Anterior cingulate cortex (tissue), 58 donors: Measurements from ENCODE around the gene GOLGA8J.
"Not testable (repeated sequence)": the region's sequence is repeated elsewhere in the genome, so short reads cannot be mapped to it uniquely, and the experiment has no call there.

ENCODE experiments used
- DNase-seq, 58 donors: peaks; one replicate each; lab custom pipeline; 2025; lab: John Stamatoyannopoulos, UW

GOLGA8J gene

DNA sequence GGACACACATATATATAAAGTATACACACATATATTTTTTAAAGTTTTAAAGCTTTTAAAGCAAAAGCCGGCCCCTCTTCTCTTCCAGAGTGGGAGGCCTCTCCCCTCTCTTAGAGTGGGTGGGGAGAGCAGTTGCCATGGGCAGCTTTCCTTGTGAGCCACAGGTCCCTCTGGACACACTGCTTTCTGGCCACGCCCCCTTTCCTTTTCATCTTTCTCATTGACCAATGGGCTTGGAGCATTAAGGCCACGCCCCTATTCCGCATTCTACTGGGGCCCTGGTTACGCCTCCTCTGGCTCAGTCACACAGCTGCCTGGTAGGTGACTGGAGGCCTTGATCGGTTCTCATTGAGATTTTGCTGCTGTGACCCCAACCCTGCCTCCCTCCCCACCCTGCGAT is at the start of gene GOLGA8J:
GOLGA8J (plus strand) TSS at position 301 of the 400 bp plus-strand sequence; CDS start at position 399, 98 bp downstream.
- DNase-seq, result not testable (repeated sequence)

GRCh38 chr15:30033211-30033610 is 49.5 kb upstream of the GOLGA8J start:
- peak in 2 of 58 donors; percentile 13 to 31 for DNase-seq

DNA sequence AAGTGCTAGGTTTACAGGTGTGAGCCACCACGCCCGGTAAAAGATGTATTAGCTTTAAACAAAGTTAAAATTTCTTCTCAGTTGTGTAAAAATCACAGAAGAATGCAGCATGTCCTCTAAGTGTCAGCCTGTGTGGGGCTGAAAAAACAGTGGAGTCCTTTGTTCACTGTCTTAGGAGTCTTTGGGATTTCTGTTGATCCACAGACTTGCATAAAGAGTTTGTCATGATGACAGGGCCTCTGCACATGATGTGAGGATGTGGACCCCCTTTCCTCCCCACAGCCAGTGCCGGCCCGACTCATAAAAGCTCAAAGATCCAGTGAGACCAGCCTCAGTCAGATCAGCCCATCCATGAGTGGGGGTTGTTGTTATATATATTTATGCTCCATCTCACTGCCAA is 49.0 kb upstream of the GOLGA8J start:
- peak in 4 of 58 donors; percentile 23 to 52 (median 30) for DNase-seq

- peak in 4 of 58 donors; percentile 20 to 29 (median 26) for DNase-seq
Measured at GRCh38 chr15:30036036-30036703, 46.6 kb upstream of the GOLGA8J start.

- DNase-seq, result peak in 38 of 58 donors; percentile 15 to 81 (median 52)
Measured at GRCh38 chr15:30038667-30039523, 43.9 kb upstream of the GOLGA8J start.

GRCh38 chr15:30041868-30042267 is 40.9 kb upstream of the GOLGA8J start:
- DNase-seq, result peak in 3 of 58 donors; percentile 34 to 48 (median 44)

GRCh38 chr15:30042556-30042955 is 40.2 kb upstream of the GOLGA8J start:
- peak in 1 of 58 donors; percentile 33 for DNase-seq

GRCh38 chr15:30043211-30043655 is 39.5 kb upstream of the GOLGA8J start:
- DNase-seq, result peak in 1 of 58 donors; percentile 57

DNA sequence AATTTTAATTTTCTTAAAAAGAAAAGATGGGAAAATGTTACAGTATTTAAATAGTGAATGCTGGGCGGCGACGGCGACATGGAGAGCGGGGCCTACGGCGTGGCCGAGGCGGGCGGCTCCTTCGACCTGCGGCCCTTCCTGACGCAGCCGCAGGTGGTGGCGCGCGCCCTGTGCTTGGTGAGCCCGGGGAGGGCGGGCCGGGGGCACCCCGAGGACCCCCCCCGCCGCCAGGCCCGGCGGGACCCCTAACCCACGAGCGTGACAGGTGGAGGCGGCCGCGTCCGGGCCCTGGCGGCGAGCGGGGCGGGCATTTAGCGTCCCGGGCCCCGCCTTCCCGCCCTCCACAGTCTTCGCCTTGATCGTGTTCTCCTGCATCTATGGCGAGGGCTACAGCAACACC is 38.4 kb upstream of the GOLGA8J start:
- DNase-seq, result no peak

DNA sequence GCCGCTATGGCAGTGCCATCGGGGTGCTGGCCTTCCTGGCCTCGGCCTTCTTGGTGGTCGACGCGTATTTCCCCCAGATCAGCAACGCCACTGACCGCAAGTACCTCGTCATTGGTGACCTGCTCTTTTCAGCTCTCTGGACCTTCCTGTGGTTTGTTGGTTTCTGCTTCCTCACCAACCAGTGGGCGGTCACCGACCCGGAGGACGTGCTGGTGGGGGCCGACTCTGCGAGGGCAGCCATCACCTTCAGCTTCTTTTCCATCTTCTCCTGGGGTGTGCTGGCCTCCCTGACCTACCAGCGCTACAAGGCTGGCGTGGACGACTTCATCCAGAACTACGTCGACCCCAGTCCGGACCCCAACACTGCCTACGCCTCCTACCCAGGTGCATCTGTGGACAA is 37.9 kb upstream of the GOLGA8J start:
- DNase-seq, result not testable (repeated sequence)

GRCh38 chr15:30045248-30046041 is 37.3 kb upstream of the GOLGA8J start:
- DNase-seq, result not testable (repeated sequence)

GRCh38 chr15:30046430-30046829 is 36.3 kb upstream of the GOLGA8J start:
- DNase-seq, result no peak

DNA sequence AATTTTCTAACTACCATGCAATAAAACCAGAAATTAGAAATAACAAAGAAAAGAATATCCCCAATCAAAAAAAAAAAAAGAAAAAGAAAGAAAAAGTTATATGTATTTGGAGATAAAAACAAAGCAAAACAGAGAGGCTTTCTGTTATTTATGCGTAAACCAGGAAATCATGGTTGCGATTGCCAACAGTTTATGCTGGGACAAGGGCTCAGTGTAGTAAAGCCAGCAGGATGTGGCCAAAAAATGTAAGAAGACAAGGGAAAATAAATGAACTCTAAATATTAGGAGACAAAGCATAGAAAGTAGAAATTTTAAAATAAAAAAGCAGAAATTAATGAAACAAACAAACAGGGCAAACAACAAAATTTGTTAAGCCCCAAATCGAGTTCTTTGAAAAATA is 27.2 kb upstream of the GOLGA8J start:
- no peak for DNase-seq

- DNase-seq, result no peak
Measured at GRCh38 chr15:30056166-30056565, 26.6 kb upstream of the GOLGA8J start.

DNA sequence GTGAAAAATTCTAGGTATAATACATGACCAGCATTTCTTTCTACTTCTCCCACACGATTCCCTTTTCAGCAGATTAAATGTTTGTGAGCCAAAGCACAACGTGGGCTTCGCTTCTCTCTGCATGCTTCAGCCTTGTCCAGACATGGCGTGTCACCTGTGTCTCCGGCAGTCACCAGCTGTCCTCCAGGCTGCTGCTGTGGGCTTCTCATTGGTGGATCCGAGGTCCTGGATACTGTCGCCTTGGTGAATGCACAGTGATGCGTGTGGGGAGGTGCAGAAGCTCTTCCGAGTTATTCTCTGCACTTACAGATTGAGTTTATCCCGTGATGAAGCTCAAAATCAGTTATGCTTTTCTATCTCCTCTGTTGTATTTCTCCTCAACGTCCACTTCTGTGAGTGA is 23.0 kb upstream of the GOLGA8J start:
- DNase-seq, result peak in 22 of 58 donors; percentile 17 to 68 (median 42)

GRCh38 chr15:30062881-30063280 is 19.9 kb upstream of the GOLGA8J start:
- no peak for DNase-seq

GRCh38 chr15:30063835-30064546 is 18.8 kb upstream of the GOLGA8J start:
- DNase-seq, result peak in 1 of 58 donors; percentile 20

GRCh38 chr15:30065025-30065801 is 17.5 kb upstream of the GOLGA8J start:
- peak in 1 of 58 donors; percentile 38 for DNase-seq

DNA sequence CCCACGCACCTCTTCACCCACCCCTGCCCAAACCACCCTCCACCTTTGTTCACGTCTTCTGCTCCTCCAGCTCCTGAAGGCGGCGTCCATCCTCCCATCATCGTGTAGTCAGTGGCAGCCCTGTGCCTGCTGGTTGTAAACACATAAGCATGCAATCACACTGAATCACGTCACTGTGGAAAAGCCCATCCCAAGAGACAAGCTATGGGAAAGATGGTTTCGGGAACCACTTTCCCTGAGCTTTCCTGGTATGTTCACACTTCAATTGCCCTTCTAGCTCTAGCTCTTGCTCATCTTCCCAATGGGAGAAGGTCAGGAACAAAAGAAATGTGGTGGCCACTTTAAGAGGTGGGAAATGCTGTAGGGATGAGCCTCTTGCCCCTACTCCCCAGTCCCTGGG is 14.4 kb upstream of the GOLGA8J start:
- DNase-seq, result no peak
